GM12878 (cell line): ENCODE measurements around the gene DNAH17.

Source experiments
- CTCF ChIP-seq, 3 experiments: IDR thresholded peaks in 2 of 3; conservative IDR thresholded peaks in 1 of 3; 2 replicates each; pipeline ENCODE4 v1.5.1; 2011; ENCODE audit warnings: low read depth in 3 of 3, low read length in 3 of 3, mild to moderate bottlenecking in 3 of 3, control low read depth in 2 of 3, moderate library complexity in 2 of 3, inconsistent platforms in 1 of 3, mixed read lengths in 1 of 3; ENCODE audit not compliant: control insufficient read depth in 2 of 3, insufficient read depth in 1 of 3; ENCODE audit errors: extremely low read depth in 1 of 3
- DPF2 ChIP-seq: fragments of 450-650 bp; IDR thresholded peaks from 2 replicates; pipeline ENCODE4 v1.6.1; 2017; ENCODE audit warnings: mild to moderate bottlenecking
- HSF1 ChIP-seq: fragments of 150-350 bp; IDR thresholded peaks from 2 replicates; pipeline ENCODE4 v1.6.1; 2014; ENCODE audit warnings: mild to moderate bottlenecking, low read depth, low read length
- MAX ChIP-seq: IDR thresholded peaks from 2 replicates; pipeline ENCODE4 v1.6.1; 2012; ENCODE audit warnings: low read depth, low read length, improper control_type of control experiment
- POLR2A ChIP-seq: IDR thresholded peaks from 2 replicates; pipeline ENCODE4 v1.6.1; 2011; ENCODE audit warnings: low read depth, mild to moderate bottlenecking, low read length
- REST ChIP-seq: IDR thresholded peaks from 2 replicates; pipeline ENCODE4 v1.6.1; 2012; ENCODE audit warnings: mild to moderate bottlenecking, low read depth, low read length
- RFX5 ChIP-seq: IDR thresholded peaks from 2 replicates; pipeline ENCODE4 v1.6.1; 2011; ENCODE audit warnings: low read depth, low read length, improper control_type of control experiment
- TAF1 ChIP-seq: IDR thresholded peaks from 2 replicates; pipeline ENCODE4 v1.6.1; 2011; ENCODE audit warnings: mild to moderate bottlenecking, low read depth, low read length, borderline replicate concordance
- USF1 ChIP-seq: IDR thresholded peaks from 2 replicates; pipeline ENCODE4 v1.6.1; 2011; ENCODE audit warnings: borderline replicate concordance, low read depth, mild to moderate bottlenecking, moderate library complexity, mixed read lengths, low read length; ENCODE audit not compliant: insufficient read depth; ENCODE audit errors: extremely low read length
- USF2 ChIP-seq: IDR thresholded peaks from 2 replicates; pipeline ENCODE4 v1.6.1; 2011; ENCODE audit warnings: low read depth, low read length, improper control_type of control experiment, borderline replicate concordance
- ZNF592 ChIP-seq: fragments of 450-650 bp; IDR thresholded peaks from 2 replicates; pipeline ENCODE4 v1.6.1; 2017; ENCODE audit warnings: mild to moderate bottlenecking, moderate library complexity
- ZNF687 ChIP-seq: fragments of 450-650 bp; IDR thresholded peaks from 2 replicates; pipeline ENCODE4 v1.6.1; 2017; ENCODE audit warnings: mild to moderate bottlenecking, moderate library complexity

- TF ChIP-seq TAF1: no peak
- TF ChIP-seq POLR2A: no peak
- no peak for TF ChIP-seq REST
- no peak for TF ChIP-seq USF1
- no peak for TF ChIP-seq HSF1
- no peak for TF ChIP-seq CTCF (IDR thresholded peaks at IDR 0.05 in 2 of 3, conservative IDR thresholded peaks at IDR 0.05 in 1 of 3; ENCODE audit: control insufficient read depth in 2 of 3, extremely low read depth in 1 of 3, insufficient read depth in 1 of 3, low read depth in 3 of 3, low read length in 3 of 3)
- TF ChIP-seq ZNF592: no peak
- no peak for TF ChIP-seq DPF2
- no peak for TF ChIP-seq RFX5
- TF ChIP-seq ZNF687: no peak
- no peak for TF ChIP-seq USF2
- TF ChIP-seq MAX: no peak
These were observed 72.9 kb downstream of the DNAH17 start for GRCh38 chr17:78504156-78504925.
